GM12878 (cell line): ENCODE results near the gene NTM. TPM values are rescaled to one million over a fixed set of nuclear protein-coding genes. Genes with fewer than 3 reads are reported as not detected.

ENCODE experiments used
- ATAC-seq: fragments of 200-7000 bp; cut with Tn5 transposase; 3 replicates; pipeline ENCODE4 v1.9.1; 2020; ENCODE audit warnings: mild to moderate bottlenecking, moderate library complexity
- BruUV-seq: library from RNA; stranded (reverse); fragments of 400-500 nt; replicated peaks from 2 replicates; lab custom pipeline; 2021; lab: Mats Ljungman, UMichigan
- CTCF ChIA-PET: fragments of 300-600 bp; sonication (Branson Sonifier 250); formaldehyde crosslinking; extraction: SDS; loops from one replicate; lab custom pipeline; 2021; ENCODE audit warnings: inconsistent platforms; lab: Yijun Ruan, JAX
- POLR2A ChIA-PET: fragments of 350-600 bp; formaldehyde crosslinking; extraction: SDS; loops from one replicate; lab custom pipeline; 2021; ENCODE audit warnings: inconsistent platforms; lab: Charles Lee
- RAD21 ChIA-PET: fragments of 300-600 bp; sonication (Branson Sonifier 250); formaldehyde crosslinking; loops from one replicate; lab custom pipeline; 2023; ENCODE audit warnings: antibody characterized with exemption; ENCODE audit not compliant: unreplicated experiment; lab: Charles Lee
- SMC1A ChIA-PET: fragments of 300-600 bp; sonication (Branson Sonifier 250); formaldehyde crosslinking; loops from one replicate; lab custom pipeline; 2023; ENCODE audit not compliant: unreplicated experiment, uncharacterized antibody; lab: Charles Lee
- DNase-seq: peaks from one replicate; pipeline ENCODE4 v3.0.0-alpha.2; 2011; ENCODE audit warnings: low read depth, low spot score
- FAIRE-seq: peaks from 3 replicates; lab custom pipeline; 2011; peaks lifted over from hg19 to GRCh38; lab: Jason Lieb, UNC
- H2AFZ ChIP-seq: 2 replicates; pipeline ENCODE4 v1.6.0; 2011; ENCODE audit warnings: low read depth, low read length, control low read depth; ENCODE audit not compliant: control insufficient read depth
- H3K27ac ChIP-seq: 2 replicates; pipeline ENCODE4 v1.5.1; 2011; ENCODE audit warnings: control low read depth; ENCODE audit not compliant: control insufficient read depth, insufficient read depth
- H3K27me3 ChIP-seq, 2 experiments: replicated peaks in 1 of 2; 2 replicates each; pipeline versions ENCODE4 v1.6.0 to v1.6.1; 2011; ENCODE audit warnings: low read length in 1 of 2; ENCODE audit not compliant: control insufficient read depth in 2 of 2, insufficient read depth in 2 of 2
- H3K36me3 ChIP-seq, 2 experiments: 2 replicates each; pipeline ENCODE4 v1.5.1; 2011; ENCODE audit warnings: low read length in 1 of 2; ENCODE audit not compliant: control insufficient read depth in 2 of 2, insufficient read depth in 2 of 2
- H3K4me1 ChIP-seq: 2 replicates; pipeline ENCODE4 v1.6.1; 2011; ENCODE audit warnings: mild to moderate bottlenecking, low read length, moderate library complexity, mixed read lengths; ENCODE audit not compliant: control insufficient read depth, insufficient read depth
- H3K4me2 ChIP-seq: 2 replicates; pipeline ENCODE4 v1.6.0; 2011; ENCODE audit warnings: control low read depth; ENCODE audit not compliant: control insufficient read depth, insufficient read depth
- H3K4me3 ChIP-seq: fragments of 200-600 bp; sonication (generic); 2 replicates; pipeline ENCODE4 v1.5.1; 2016
- H3K79me2 ChIP-seq: 2 replicates; pipeline ENCODE4 v1.6.0; 2011; ENCODE audit warnings: low read length; ENCODE audit not compliant: control insufficient read depth, insufficient read depth
- H3K9ac ChIP-seq: 2 replicates; pipeline ENCODE4 v1.8.0; 2011; ENCODE audit warnings: low read length, control low read depth, mixed read lengths; ENCODE audit not compliant: control insufficient read depth, insufficient read depth
- H3K9me3 ChIP-seq: replicated peaks from 3 replicates; pipeline ENCODE4 v1.5.1; 2011; ENCODE audit warnings: mild to moderate bottlenecking, low read length; ENCODE audit not compliant: control insufficient read depth, insufficient read depth
- H4K20me1 ChIP-seq: 2 replicates; pipeline ENCODE4 v1.6.0; 2011; ENCODE audit not compliant: control insufficient read depth, insufficient read depth
- BACH1 ChIP-seq: fragments of 450-650 bp; IDR thresholded peaks from 2 replicates; pipeline ENCODE4 v1.6.1; 2017; ENCODE audit warnings: mild to moderate bottlenecking, borderline replicate concordance
- CBFB ChIP-seq: IDR thresholded peaks from 2 replicates; pipeline ENCODE4 v1.6.1; 2016; ENCODE audit warnings: antibody characterized with exemption, low read depth
- CREM ChIP-seq: IDR thresholded peaks from 2 replicates; pipeline ENCODE4 v1.6.1; 2014; ENCODE audit warnings: antibody characterized with exemption, low read depth
- EGR1 ChIP-seq, 2 experiments: IDR thresholded peaks; 1 replicate in 1 of 2; 2 replicates in 1 of 2; pipeline ENCODE4 v1.6.1; 2011 to 2012; ENCODE audit warnings: low read depth in 2 of 2, low read length in 2 of 2, borderline replicate concordance in 1 of 2, mild to moderate bottlenecking in 1 of 2, moderate library complexity in 1 of 2
- HDAC2 ChIP-seq: fragments of 200-600 bp; sonication (generic); IDR thresholded peaks from 2 replicates; pipeline ENCODE4 v1.6.1; 2017
- HDGF ChIP-seq: fragments of 450-650 bp; IDR thresholded peaks from 2 replicates; pipeline ENCODE4 v1.6.1; 2016; ENCODE audit warnings: antibody characterized with exemption
- JUND ChIP-seq: IDR thresholded peaks from 2 replicates; pipeline ENCODE4 v1.6.1; 2012; ENCODE audit warnings: low read depth, mild to moderate bottlenecking, low read length, improper control_type of control experiment, moderate library complexity
- MYC ChIP-seq: IDR thresholded peaks from 2 replicates; pipeline ENCODE4 v1.6.1; 2011; ENCODE audit warnings: mild to moderate bottlenecking, low read length, moderate library complexity, inconsistent platforms; ENCODE audit not compliant: insufficient read depth, insufficient replicate concordance, insufficient read length, severe bottlenecking
- PAX8 ChIP-seq: fragments of 450-650 bp; IDR thresholded peaks from 2 replicates; pipeline ENCODE4 v1.6.1; 2017; ENCODE audit warnings: mild to moderate bottlenecking, moderate library complexity
- SKIL ChIP-seq: fragments of 450-650 bp; IDR thresholded peaks from 2 replicates; pipeline ENCODE4 v1.6.1; 2017; ENCODE audit warnings: mild to moderate bottlenecking, low read depth, inconsistent platforms; ENCODE audit not compliant: poor library complexity, severe bottlenecking
- SMAD1 ChIP-seq: fragments of 450-650 bp; IDR thresholded peaks from 2 replicates; pipeline ENCODE4 v1.6.1; 2018; ENCODE audit warnings: mild to moderate bottlenecking, low read depth; ENCODE audit not compliant: partially characterized antibody
- SUZ12 ChIP-seq: fragments of 200-600 bp; sonication (generic); IDR thresholded peaks from one replicate; pipeline ENCODE4 v1.6.1; 2018; ENCODE audit warnings: antibody characterized with exemption, mild to moderate bottlenecking; ENCODE audit not compliant: unreplicated experiment
- TAF1 ChIP-seq: IDR thresholded peaks from 2 replicates; pipeline ENCODE4 v1.6.1; 2011; ENCODE audit warnings: mild to moderate bottlenecking, low read depth, low read length, borderline replicate concordance
- WRNIP1 ChIP-seq: IDR thresholded peaks from 2 replicates; pipeline ENCODE4 v1.6.1; 2011; ENCODE audit warnings: low read depth, low read length, improper control_type of control experiment, borderline replicate concordance
- WGBS: methylation state at CpG from one replicate; pipeline ENCODE4 v1.1.6; 2016; ENCODE audit warnings: low lambda C conversion rate; ENCODE audit not compliant: insufficient replicate concordance, insufficient coverage; ENCODE audit errors: missing lambda C conversion rate; 5-methylcytosine and 5-hydroxymethylcytosine counted together
- in situ Hi-C: fragments of 300-500 bp; cut with MboI; formaldehyde crosslinking; loops from 9 replicates; pipeline ENCODE4 v1.14.3; 2018; ENCODE audit warnings: mixed read lengths
- intact Hi-C: fragments of 100-400 bp; cut with micrococcal nuclease; formaldehyde crosslinking; loops from one replicate; pipeline ENCODE4 v1.14.2; 2022; ENCODE audit not compliant: unreplicated experiment
- polyA plus RNA-seq, 11 experiments: library from polyadenylated mRNA; depleted of rRNA in 4 of 11; unstranded in 6 of 11; stranded (reverse) in 5 of 11; fragments of >200 nt; fragmentation: Nextera tagmentation in 4 of 11; fragmentation: Illumina TruSeq in 1 of 11; extraction: Ambion mirVana in 4 of 11; extraction: Trizol in 1 of 11; gene quantifications; 1 replicate in 1 of 11; 2 replicates in 10 of 11; pipeline versions ENCODE4 v1.2.1 to v1.2.3, GENCODE V29; 2011 to 2016; ENCODE audit warnings: inconsistent platforms in 2 of 11, missing spikeins in 2 of 11, low read depth in 1 of 11
- total RNA-seq, 4 experiments: library from RNA; depleted of rRNA in 3 of 4; stranded (reverse); fragments of >200 nt in 3 of 4; fragmentation: Illumina TruSeq in 1 of 4; extraction: Trizol in 1 of 4; gene quantifications; 2 replicates each; pipeline versions ENCODE4 v1.2.1 to v1.2.3, GENCODE V29; 2013 to 2021
- TF ChIP-seq, protein P1 (sequence below): IDR thresholded peaks from 2 replicates; pipeline ENCODE4 v1.6.1; 2011; ENCODE audit warnings: low read depth, mild to moderate bottlenecking, low read length, moderate library complexity, borderline replicate concordance; ENCODE audit errors: extremely low read depth
- TF ChIP-seq, protein P2 (sequence below): IDR thresholded peaks from 2 replicates; pipeline ENCODE4 v1.6.1; 2011; ENCODE audit warnings: borderline replicate concordance, low read depth, mild to moderate bottlenecking, moderate library complexity, low read length; ENCODE audit not compliant: insufficient read depth, poor library complexity, severe bottlenecking

Gene NTM
- total and polyA plus RNA-seq, 10 of the 15 experiments (the other 5 are each of a cell fraction or from before 2014, with no cell fraction given): not detected

GRCh38 chr11:132137981-132138313 lies 767.5 kb downstream of the NTM start:
- intact Hi-C loops: no loop called here
- 0% methylated on average over 3 of the region's 3 CpGs for WGBS
- no peak for DNase-seq
- Histone ChIP-seq H2AFZ (no peak overlapping the region), H3K9me3 (no peaks in the 10 kb centered on the region), H3K4me3 (no peak overlapping the region), H3K27ac (no peak overlapping the region), H4K20me1 (no peaks in the 10 kb centered on the region), H3K9ac (no peak overlapping the region), H3K27me3 (peaks cover 2 to 3% of the 10 kb centered on the region in 2 experiments), H3K36me3 (no peaks in the 10 kb centered on the region), H3K4me1 (no peaks in the 10 kb centered on the region), H3K4me2 (no peak overlapping the region), H3K79me2 (no peaks in the 10 kb centered on the region)
- no peak for ATAC-seq
- ChIA-PET SMC1A (no interaction called here), POLR2A (no interaction called here), CTCF (no interaction called here), RAD21 (no interaction called here)
- in situ Hi-C loops: no loop called here
- TF ChIP-seq SKIL (no peak), CREM (no peak), HDAC2 (no peak), TAF1 (no peak), EGR1 (IDR thresholded peaks at IDR 0.05; ENCODE audit: borderline replicate concordance in 1 of 2, low read depth in 2 of 2, low read length in 2 of 2) (no peak), CBFB (no peak), MYC (no peak), HDGF (no peak), SUZ12 (no peak), WRNIP1 (no peak), PAX8 (no peak), JUND (no peak), BACH1 (no peak), SMAD1 (no peak)
- TF ChIP-seq, protein P1, sequence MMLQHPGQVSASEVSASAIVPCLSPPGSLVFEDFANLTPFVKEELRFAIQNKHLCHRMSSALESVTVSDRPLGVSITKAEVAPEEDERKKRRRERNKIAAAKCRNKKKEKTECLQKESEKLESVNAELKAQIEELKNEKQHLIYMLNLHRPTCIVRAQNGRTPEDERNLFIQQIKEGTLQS: no peak
- TF ChIP-seq, protein P2, sequence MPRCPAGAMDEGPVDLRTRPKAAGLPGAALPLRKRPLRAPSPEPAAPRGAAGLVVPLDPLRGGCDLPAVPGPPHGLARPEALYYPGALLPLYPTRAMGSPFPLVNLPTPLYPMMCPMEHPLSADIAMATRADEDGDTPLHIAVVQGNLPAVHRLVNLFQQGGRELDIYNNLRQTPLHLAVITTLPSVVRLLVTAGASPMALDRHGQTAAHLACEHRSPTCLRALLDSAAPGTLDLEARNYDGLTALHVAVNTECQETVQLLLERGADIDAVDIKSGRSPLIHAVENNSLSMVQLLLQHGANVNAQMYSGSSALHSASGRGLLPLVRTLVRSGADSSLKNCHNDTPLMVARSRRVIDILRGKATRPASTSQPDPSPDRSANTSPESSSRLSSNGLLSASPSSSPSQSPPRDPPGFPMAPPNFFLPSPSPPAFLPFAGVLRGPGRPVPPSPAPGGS: no peak
- FAIRE-seq: no peak
- no TSS peak for BruUV-seq
